Large intestine (tissue), 3 donors: ENCODE measurements around the gene EVI2B. TPM values are rescaled to one million over a fixed set of nuclear protein-coding genes. Genes with fewer than 3 reads are reported as not detected.
"Not testable (repeated sequence)": the region's sequence is repeated elsewhere in the genome, so short reads cannot be mapped to it uniquely, and the experiment has no call there.

Experiments
- DNase-seq, 2 donors: peaks; one replicate each; pipeline versions ENCODE4 v3.0.0 to v3.0.0-alpha.2; 2013
- H3K27ac ChIP-seq: one replicate; pipeline ENCODE4 v1.5.1; 2013; ENCODE audit warnings: low read length
- H3K27me3 ChIP-seq: 2 replicates; pipeline ENCODE4 v1.6.1; 2013; ENCODE audit warnings: low read length; ENCODE audit not compliant: control insufficient read depth, insufficient read depth
- H3K36me3 ChIP-seq: 2 replicates; pipeline ENCODE4 v1.6.1; 2013; ENCODE audit warnings: low read length; ENCODE audit not compliant: control insufficient read depth, insufficient read depth
- H3K4me1 ChIP-seq: one replicate; pipeline ENCODE4 v1.6.1; 2013; ENCODE audit warnings: low read length; ENCODE audit not compliant: control insufficient read depth, insufficient read depth
- H3K4me3 ChIP-seq: one replicate; pipeline ENCODE4 v1.5.1; 2013; ENCODE audit warnings: low read length
- H3K9me3 ChIP-seq: one replicate; pipeline ENCODE4 v1.6.1; 2013; ENCODE audit warnings: mild to moderate bottlenecking, low read depth, low read length, moderate library complexity; ENCODE audit not compliant: control insufficient read depth
- WGBS: methylation state at CpG from one replicate; pipeline ENCODE4 v1.1.5; 2013; ENCODE audit warnings: low lambda C conversion rate; ENCODE audit not compliant: insufficient coverage; 5-methylcytosine and 5-hydroxymethylcytosine counted together
- polyA plus RNA-seq: library from polyadenylated mRNA; unstranded; fragments of 120-200 nt; gene quantifications from one replicate; pipeline ENCODE4 v1.2.1, GENCODE V29; 2013

EVI2B gene
- polyA plus RNA-seq, 1 donor = 7.9 TPM

GRCh38 chr17:31327534-31328159, 13.8 kb upstream of the EVI2B start:
- DNase-seq = no peak
- peaks cover 19% of the 10 kb centered on the region for H3K36me3 ChIP-seq
- H3K4me1 ChIP-seq = no peaks in the 10 kb centered on the region
- H3K9me3 ChIP-seq = no peaks in the 10 kb centered on the region
- 95% methylated on average over 2 of the region's 12 CpGs for WGBS
- no peaks in the 10 kb centered on the region for H3K27me3 ChIP-seq
- no peak overlapping the region for H3K4me3 ChIP-seq
- no peak overlapping the region for H3K27ac ChIP-seq

DNA sequence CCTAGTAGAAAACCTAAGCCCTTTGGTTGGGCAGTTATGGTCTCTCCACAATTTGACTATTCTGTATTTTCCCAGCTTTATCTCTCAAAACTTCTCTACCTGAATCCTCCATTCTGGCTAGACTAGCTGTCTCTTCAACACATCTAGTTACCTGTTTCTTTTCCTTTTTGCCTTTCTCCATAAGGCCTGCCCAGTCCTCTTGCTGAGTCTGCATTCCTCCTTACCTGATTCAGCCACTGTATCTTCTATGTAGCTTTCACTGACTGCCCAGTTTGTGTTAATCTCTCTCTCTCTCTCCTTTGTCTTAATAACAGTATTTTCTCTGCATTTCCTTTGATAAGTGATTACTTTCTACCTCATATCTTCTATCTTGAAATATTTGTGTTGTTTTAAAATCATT, 9.7 kb upstream of the EVI2B start:
- Histone ChIP-seq H3K27me3 (no peaks in the 10 kb centered on the region), H3K36me3 (peaks cover 16% of the 10 kb centered on the region), H3K4me1 (no peaks in the 10 kb centered on the region), H3K4me3 (no peak overlapping the region), H3K27ac (no peak overlapping the region), H3K9me3 (no peaks in the 10 kb centered on the region)
- DNase-seq = no peak

DNA sequence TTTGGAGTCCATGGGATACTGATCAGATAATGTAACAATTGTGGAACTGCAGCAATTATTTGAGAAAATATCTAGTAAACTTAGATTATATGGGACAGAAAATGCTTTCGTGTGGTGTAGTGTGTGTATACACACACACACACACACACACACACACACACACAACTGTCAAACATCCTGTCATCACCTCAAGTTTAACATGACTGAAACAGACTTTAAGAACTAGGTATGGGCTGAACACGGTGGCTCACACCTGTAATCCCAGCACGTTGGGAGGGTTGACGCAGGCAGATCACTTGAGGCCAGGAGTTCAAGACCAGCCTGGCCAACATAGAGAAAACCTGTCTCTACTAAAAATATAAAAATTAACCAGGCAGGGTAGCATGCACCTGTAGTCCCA, 8.1 kb upstream of the EVI2B start:
- no peaks in the 10 kb centered on the region for H3K9me3 ChIP-seq
- H3K4me1 ChIP-seq = no peaks in the 10 kb centered on the region
- no peak overlapping the region for H3K4me3 ChIP-seq
- no peak for DNase-seq
- H3K27ac ChIP-seq = no peak overlapping the region
- H3K27me3 ChIP-seq = no peaks in the 10 kb centered on the region
- 100% methylated on average over 3 of the region's 4 CpGs for WGBS
- H3K36me3 ChIP-seq = peaks cover 8% of the 10 kb centered on the region

DNA sequence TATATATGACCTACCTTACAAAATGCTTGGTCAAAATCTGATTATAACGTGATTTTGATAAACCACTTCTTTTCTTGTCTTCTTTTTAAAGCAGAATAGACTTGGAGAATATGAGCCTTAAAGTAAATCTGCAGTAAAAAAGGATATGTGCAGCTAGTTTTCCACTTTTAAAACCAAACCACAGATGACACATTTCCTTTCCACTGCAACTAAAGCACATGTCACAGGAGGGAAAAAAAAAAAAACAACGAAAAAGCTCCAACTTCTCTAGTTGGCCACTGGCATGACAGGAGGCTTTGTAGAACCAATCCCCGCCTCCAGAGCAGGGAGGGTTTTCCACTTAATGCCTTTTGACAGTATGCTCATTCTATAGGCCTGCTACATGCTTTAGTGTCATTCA, 7.6 kb upstream of the EVI2B start, which contains the start of gene EVI2A:
Gene EVI2A, minus strand, starts transcription at position 142 of the 400 bp plus-strand sequence. CDS start 2,609 bp downstream, outside the sequence.
- WGBS = 100% methylated on average over 1 of the region's 3 CpGs
- Histone ChIP-seq H3K36me3 (peaks cover 8% of the 10 kb centered on the region), H3K9me3 (no peaks in the 10 kb centered on the region), H3K27ac (peak within 1 kb of the TSS; percentile 18), H3K4me3 (no peak within 1 kb of the TSS), H3K4me1 (no peaks in the 10 kb centered on the region), H3K27me3 (no peaks in the 10 kb centered on the region)
- peak; percentile 16 to 28 for DNase-seq

GRCh38 chr17:31320791-31321190, 6.9 kb upstream of the EVI2B start:
- Histone ChIP-seq H3K9me3 (no peaks in the 10 kb centered on the region), H3K4me3 (no peak overlapping the region), H3K27me3 (no peaks in the 10 kb centered on the region), H3K4me1 (no peaks in the 10 kb centered on the region), H3K27ac (peak overlapping the region; percentile 18), H3K36me3 (peaks cover 4% of the 10 kb centered on the region)
- no CpG with 5 or more reads among the region's 1 CpG for WGBS
- DNase-seq = no peak

DNA sequence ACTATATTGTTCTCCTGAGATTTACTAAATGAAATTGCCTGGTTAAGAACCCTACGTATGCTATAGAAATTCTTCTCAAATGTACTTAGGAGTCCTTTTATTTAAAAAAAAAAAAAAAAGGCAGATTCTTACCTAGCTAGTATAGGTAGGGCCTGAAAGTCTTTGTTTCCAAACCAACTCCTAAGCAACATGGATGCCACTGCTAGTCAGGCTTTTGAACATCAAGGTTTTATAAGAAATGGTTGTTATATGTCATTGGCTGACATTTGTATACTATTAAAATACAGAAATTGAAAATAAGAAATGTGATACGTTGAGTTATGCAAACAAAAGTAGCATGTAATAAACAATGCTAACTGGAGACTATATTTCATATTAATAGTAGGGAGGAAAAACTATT, 6.4 kb upstream of the EVI2B start:
- Histone ChIP-seq H3K9me3 (no peaks in the 10 kb centered on the region), H3K4me1 (no peaks in the 10 kb centered on the region), H3K4me3 (no peak overlapping the region), H3K27ac (no peak overlapping the region), H3K36me3 (peaks cover 2% of the 10 kb centered on the region), H3K27me3 (no peaks in the 10 kb centered on the region)
- 44% methylated on average over 1 of the region's 2 CpGs for WGBS
- no peak for DNase-seq

- H3K27ac ChIP-seq = no peak overlapping the region
- 83% methylated on average over 2 of the region's 5 CpGs for WGBS
- H3K4me3 ChIP-seq = no peak overlapping the region
- H3K9me3 ChIP-seq = no peaks in the 10 kb centered on the region
- no peaks in the 10 kb centered on the region for H3K27me3 ChIP-seq
- no peak for DNase-seq
- H3K4me1 ChIP-seq = no peaks in the 10 kb centered on the region
- peaks cover 2% of the 10 kb centered on the region for H3K36me3 ChIP-seq
These were observed 5.2 kb upstream of the EVI2B start for GRCh38 chr17:31318851-31319661.

GRCh38 chr17:31318298-31318801, 4.5 kb upstream of the EVI2B start:
- 100% methylated on average over 2 of the region's 8 CpGs for WGBS
- DNase-seq = no peak
- Histone ChIP-seq H3K27me3 (no peaks in the 10 kb centered on the region), H3K36me3 (peaks cover 2% of the 10 kb centered on the region), H3K9me3 (no peaks in the 10 kb centered on the region), H3K4me3 (no peak overlapping the region), H3K27ac (no peak overlapping the region), H3K4me1 (no peaks in the 10 kb centered on the region)

- 93% methylated on average over 3 of the region's 3 CpGs for WGBS
- DNase-seq = no peak
- Histone ChIP-seq H3K9me3 (no peaks in the 10 kb centered on the region), H3K4me1 (no peaks in the 10 kb centered on the region), H3K4me3 (no peak overlapping the region), H3K27me3 (no peaks in the 10 kb centered on the region), H3K27ac (no peak overlapping the region), H3K36me3 (peaks cover 2% of the 10 kb centered on the region)
These were observed 887 bp upstream of the EVI2B start for GRCh38 chr17:31314782-31315100.

GRCh38 chr17:31312223-31312622, 1.6 kb downstream of the EVI2B start:
- not testable (repeated sequence) for H3K27ac ChIP-seq

More at GRCh38 chr17:31312223-31312622, 1.6 kb downstream of the EVI2B start:
- H3K27me3 ChIP-seq, H3K36me3 ChIP-seq, H3K4me3 ChIP-seq, H3K4me1 ChIP-seq, H3K9me3 ChIP-seq, DNase-seq: not testable (repeated sequence)
- 100% methylated on average over 1 of the region's 7 CpGs for WGBS
